Eye (tissue), 1 donor: ENCODE results near the gene COL20A1.

Experiments used
- DNase-seq: peaks from one replicate; pipeline ENCODE4 v3.0.0-alpha.2; 2015

Gene COL20A1

GRCh38 chr20:63351326-63351700 is 58.3 kb downstream of the COL20A1 start:
- no peak for DNase-seq

GRCh38 chr20:63351811-63352591 is 59.0 kb downstream of the COL20A1 start:
- DNase-seq: peak; percentile 84

GRCh38 chr20:63352811-63353221 is 59.8 kb downstream of the COL20A1 start:
- DNase-seq: no peak

GRCh38 chr20:63354636-63355350 is 61.8 kb downstream of the COL20A1 start:
- DNase-seq: peak; percentile 71

- DNase-seq: no peak
These were observed 62.9 kb downstream of the COL20A1 start for GRCh38 chr20:63355781-63356295.

- no peak for DNase-seq
These were observed 63.5 kb downstream of the COL20A1 start for GRCh38 chr20:63356511-63356910.

- no peak for DNase-seq
These were observed 64.2 kb downstream of the COL20A1 start for GRCh38 chr20:63356931-63357879.

GRCh38 chr20:63357921-63358905 is 65.2 kb downstream of the COL20A1 start:
- no peak for DNase-seq

GRCh38 chr20:63359164-63359934 is 66.4 kb downstream of the COL20A1 start:
- DNase-seq: no peak

GRCh38 chr20:63359937-63360849 is 67.2 kb downstream of the COL20A1 start:
- DNase-seq: peak; percentile 41

- peak; percentile 63 for DNase-seq
These were observed 68.0 kb downstream of the COL20A1 start, which contains the start of gene CHRNA4 for GRCh38 chr20:63360850-63361518. TSS of gene CHRNA4 (minus strand) at chr20:63361349. CDS start at chr20:63361165, 184 bp downstream.

- DNase-seq: no peak
These were observed 68.8 kb downstream of the COL20A1 start for GRCh38 chr20:63361519-63362435.

GRCh38 chr20:63362436-63363009 is 69.5 kb downstream of the COL20A1 start:
- no peak for DNase-seq

GRCh38 chr20:63363013-63363957 is 70.3 kb downstream of the COL20A1 start:
- DNase-seq: peak; percentile 42

GRCh38 chr20:63363981-63364561 is 71.1 kb downstream of the COL20A1 start:
- DNase-seq: peak; percentile 58
